Measurements from ENCODE around the gene BCAT1.

BCAT1 gene

DNA sequence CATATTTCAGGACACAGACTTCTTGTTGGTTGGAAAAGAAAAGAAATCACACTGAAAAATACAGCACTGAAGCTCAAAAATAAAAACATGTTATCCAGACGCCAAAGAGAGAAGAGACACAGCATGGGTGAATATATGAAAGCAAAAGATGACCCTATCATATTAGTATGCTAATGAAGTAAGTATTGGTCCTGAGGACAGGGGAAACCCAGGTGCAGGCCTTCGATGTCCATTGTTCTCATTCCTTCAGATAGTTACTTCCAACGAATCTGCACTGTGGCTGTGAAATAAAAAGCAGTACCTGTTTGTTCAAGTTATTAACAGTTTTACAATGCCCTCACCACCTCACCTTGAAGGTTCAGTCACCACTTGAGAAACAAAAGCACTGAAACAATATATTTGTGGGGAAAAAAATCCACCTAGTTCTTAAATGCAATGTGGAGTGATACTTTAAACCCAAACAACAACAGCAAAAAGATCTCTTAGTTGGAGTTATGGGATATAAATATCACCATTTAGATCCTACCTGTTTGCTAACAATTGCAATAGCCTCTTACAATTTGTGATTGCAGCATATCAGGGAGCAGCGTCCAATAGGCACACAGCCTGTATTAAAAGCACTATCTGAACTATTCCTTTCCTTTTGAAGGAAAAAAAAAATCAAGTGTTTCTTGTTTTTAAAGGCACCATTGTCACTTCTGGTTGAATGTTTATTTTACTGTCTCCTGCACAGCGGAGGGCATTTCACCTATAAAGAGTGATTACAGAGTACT lies 188.1 kb downstream of the BCAT1 start:
- no peak for DNase-seq (ENCODE audit: low read depth)

DNA sequence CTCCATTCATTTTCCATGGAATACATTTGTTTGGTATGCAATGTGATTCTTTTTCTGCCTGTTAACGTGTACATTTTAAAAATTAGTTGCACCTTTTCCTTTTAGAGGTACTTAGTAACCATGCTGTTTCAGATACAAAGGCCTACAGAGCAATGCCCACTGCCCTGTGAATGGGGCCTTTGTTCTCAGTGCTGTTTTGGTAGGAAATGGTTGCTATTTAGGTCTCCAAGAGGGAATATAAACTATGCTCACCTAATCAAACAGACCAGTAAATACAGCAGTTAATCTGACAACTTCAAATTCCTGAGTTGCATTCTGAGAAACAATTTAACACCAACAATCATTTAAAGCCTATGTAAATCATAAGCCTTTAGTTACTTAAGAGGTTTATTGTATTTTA lies 188.7 kb downstream of the BCAT1 start:
- DNase-seq (ENCODE audit: low read depth) = no peak
